Subcutaneous adipose tissue (tissue), 4 donors: Measurements from ENCODE around the gene IGF2. TPM values are rescaled to one million over a fixed set of nuclear protein-coding genes. Genes with fewer than 3 reads are reported as not detected.

Experiments used
- CTCF ChIP-seq: fragments of 450-650 bp; IDR thresholded peaks from one replicate; pipeline ENCODE4 v1.5.1; 2016; ENCODE audit warnings: low read depth, mild to moderate bottlenecking, control low read depth, antibody characterized with exemption, moderate library complexity
- small RNA-seq: library from RNA; depleted of rRNA; stranded (forward); fragments of <200 nt; gene quantifications from one replicate; pipeline ENCODE3, GENCODE V24; 2016
- total RNA-seq, 4 donors: library from RNA; depleted of rRNA; stranded (reverse); fragments of >200 nt; gene quantifications; one replicate each; pipeline ENCODE4 v1.1.0, GENCODE V29; 2016

The IGF2 gene
- total RNA-seq, 4 donors from 2014 or later = 21.6 to 32.8 (median 26.6) TPM

- TF ChIP-seq CTCF = no peak
Measured at GRCh38 chr11:2084721-2085120, 54.5 kb downstream of the IGF2 start.

Small RNA genes lying within 50 kb of the gene (small RNA-seq; reads per million reads assigned to genes)
- not detected for gene MIR4686
- 2.7 reads per million, percentile 53 among the genes with 10 or more reads in this experiment for gene MIR483

Other genes starting within 250 kb of the IGF2 start
- not detected for gene PRR33, start 247.5 kb downstream of the IGF2 start, total RNA-seq
- gene TNNT3, start 219.7 kb downstream of the IGF2 start, total RNA-seq = 10 to 100 TPM in 2 of 4 donors, 1 to 10 TPM in 2; 7.7 to 29.0 (median 10.2) TPM
- gene MRPL23, start 192.1 kb downstream of the IGF2 start, total RNA-seq = 100 to 1,000 TPM; 113 to 142 (median 116) TPM
- gene H19, start 141.5 kb downstream of the IGF2 start, total RNA-seq = 100 to 1,000 TPM in 3 of 4 donors, 10 to 100 TPM in 1; 47.1 to 338 (median 137) TPM
- not detected for gene INS, start 21.8 kb upstream of the IGF2 start, total RNA-seq
- gene TH, start 32.4 kb upstream of the IGF2 start, total RNA-seq = not detected
- gene ASCL2, start 131.2 kb upstream of the IGF2 start, total RNA-seq = under 1 TPM; 0.22 to 0.98 (median 0.63) TPM
- gene C11orf21, start 162.5 kb upstream of the IGF2 start, total RNA-seq = 1 to 10 TPM in 2 of 4 donors, under 1 TPM in 1, not detected in 1; 0.65 to 2.9 (median 1.2) TPM
- 1 to 10 TPM in 3 of 4 donors, not detected in 1; 2.1 to 2.6 (median 2.5) TPM for gene TSPAN32, start 162.6 kb upstream of the IGF2 start, total RNA-seq
- 1,000 to 10,000 TPM in 1 of 4 donors, 100 to 1,000 TPM in 3; 499 to 1,242 (median 673) TPM for gene CD81, start 237.9 kb upstream of the IGF2 start, total RNA-seq